HEK293 (cell line): ENCODE measurements around the gene NUDT22.

Source experiments
- CTCF ChIA-PET: fragments of 350-600 bp; formaldehyde crosslinking; extraction: SDS; loops from one replicate; lab custom pipeline; 2021; ENCODE audit warnings: antibody characterized with exemption; lab: Yijun Ruan, JAX
- POLR2A ChIA-PET: fragments of 300-600 bp; formaldehyde crosslinking; extraction: SDS; loops from one replicate; lab custom pipeline; 2020; ENCODE audit warnings: antibody characterized with exemption, inconsistent platforms; lab: Yijun Ruan, JAX
- H3K27ac ChIP-seq: fragments of 200-500 bp; sonication (Bioruptor generic); 2 replicates; pipeline ENCODE4 v1.5.1; 2014; ENCODE audit warnings: low read depth, low read length, control low read depth, inconsistent platforms; ENCODE audit errors: extremely low read depth
- H3K36me3 ChIP-seq, 2 experiments: fragments of 200-500 bp in 1 of 2; sonication (Bioruptor generic) in 1 of 2; 1 replicate in 1 of 2; 2 replicates in 1 of 2; pipeline ENCODE4 v1.5.1; 2014 to 2017; ENCODE audit warnings: inconsistent platforms in 2 of 2, low read length in 2 of 2; ENCODE audit not compliant: control insufficient read depth in 2 of 2, insufficient read depth in 1 of 2
- H3K4me1 ChIP-seq: fragments of 200-500 bp; sonication (Bioruptor generic); 2 replicates; pipeline ENCODE4 v1.5.1; 2014; ENCODE audit warnings: mild to moderate bottlenecking, low read length, inconsistent platforms; ENCODE audit not compliant: control insufficient read depth, insufficient read depth
- H3K4me3 ChIP-seq: 2 replicates; pipeline ENCODE4 v1.5.1; 2011; ENCODE audit warnings: low read depth, mild to moderate bottlenecking, control low read depth, low read length, moderate library complexity
- H3K9me3 ChIP-seq: fragments of 200-500 bp; sonication (Bioruptor generic); 2 replicates; pipeline ENCODE4 v1.5.1; 2014; ENCODE audit warnings: low read depth, low read length, inconsistent platforms; ENCODE audit not compliant: control insufficient read depth, insufficient read depth
- BCL11B ChIP-seq: fragments of 450-650 bp; formaldehyde crosslinking; IDR thresholded peaks from 2 replicates; pipeline ENCODE4 v1.5.1; 2016; ENCODE audit warnings: low read depth, missing biosample characterization, missing genetic modification characterization
- GFI1B ChIP-seq: fragments of 450-650 bp; formaldehyde crosslinking; IDR thresholded peaks from 2 replicates; pipeline ENCODE4 v1.5.1; 2016; ENCODE audit warnings: missing biosample characterization, missing genetic modification characterization
- GLIS2 ChIP-seq: fragments of 450-650 bp; formaldehyde crosslinking; IDR thresholded peaks from 2 replicates; pipeline ENCODE4 v1.5.1; 2016; ENCODE audit warnings: missing biosample characterization, missing genetic modification characterization
- KLF1 ChIP-seq: fragments of 450-650 bp; formaldehyde crosslinking; IDR thresholded peaks from 2 replicates; pipeline ENCODE4 v1.5.1; 2016; ENCODE audit warnings: missing biosample characterization, missing genetic modification characterization
- KLF8 ChIP-seq: fragments of 450-650 bp; formaldehyde crosslinking; IDR thresholded peaks from 2 replicates; pipeline ENCODE4 v1.5.1; 2016; ENCODE audit warnings: missing biosample characterization, missing genetic modification characterization
- KLF9 ChIP-seq: fragments of 450-650 bp; formaldehyde crosslinking; IDR thresholded peaks from 2 replicates; pipeline ENCODE4 v1.5.1; 2016; ENCODE audit warnings: missing biosample characterization, missing genetic modification characterization, low read depth
- PRDM1 ChIP-seq: fragments of 450-650 bp; formaldehyde crosslinking; IDR thresholded peaks from 2 replicates; pipeline ENCODE4; 2016; ENCODE audit warnings: missing biosample characterization, missing genetic modification characterization
- SCRT1 ChIP-seq: fragments of 450-650 bp; formaldehyde crosslinking; IDR thresholded peaks from 2 replicates; pipeline ENCODE4 v1.5.1; 2016; ENCODE audit warnings: missing biosample characterization, missing genetic modification characterization, borderline replicate concordance
- SP3 ChIP-seq: fragments of 450-650 bp; formaldehyde crosslinking; IDR thresholded peaks from 2 replicates; pipeline ENCODE4 v1.5.1; 2016; ENCODE audit warnings: missing biosample characterization, missing genetic modification characterization
- TCF7L2 ChIP-seq: IDR thresholded peaks from 2 replicates; pipeline ENCODE4 v1.6.1; 2011; ENCODE audit warnings: low read depth, mild to moderate bottlenecking, inconsistent platforms, low read length, moderate library complexity, borderline replicate concordance
- YY1 ChIP-seq: fragments of 450-650 bp; formaldehyde crosslinking; IDR thresholded peaks from 2 replicates; pipeline ENCODE4 v1.5.1; 2018; ENCODE audit warnings: missing biosample characterization, missing genetic modification characterization
- ZBTB1 ChIP-seq: fragments of 450-650 bp; formaldehyde crosslinking; IDR thresholded peaks from 2 replicates; pipeline ENCODE4 v1.5.1; 2016; ENCODE audit warnings: missing biosample characterization, missing genetic modification characterization
- ZBTB17 ChIP-seq: fragments of 450-650 bp; formaldehyde crosslinking; IDR thresholded peaks from 2 replicates; pipeline ENCODE4 v1.5.1; 2016; ENCODE audit warnings: missing biosample characterization, missing genetic modification characterization
- ZBTB6 ChIP-seq: fragments of 450-650 bp; formaldehyde crosslinking; IDR thresholded peaks from 2 replicates; pipeline ENCODE4 v1.5.1; 2017; ENCODE audit warnings: missing biosample characterization, missing genetic modification characterization
- ZBTB8A ChIP-seq: fragments of 450-650 bp; formaldehyde crosslinking; IDR thresholded peaks from 2 replicates; pipeline ENCODE4 v1.5.1; 2016; ENCODE audit warnings: missing biosample characterization, missing genetic modification characterization
- ZNF10 ChIP-seq: fragments of 450-650 bp; formaldehyde crosslinking; IDR thresholded peaks from 2 replicates; pipeline ENCODE4 v1.5.1; 2017; ENCODE audit warnings: missing biosample characterization, missing genetic modification characterization
- ZNF138 ChIP-seq: fragments of 450-650 bp; formaldehyde crosslinking; IDR thresholded peaks from 2 replicates; pipeline ENCODE4 v1.5.1; 2016; ENCODE audit warnings: missing biosample characterization, missing genetic modification characterization, borderline replicate concordance
- ZNF341 ChIP-seq: fragments of 450-650 bp; formaldehyde crosslinking; IDR thresholded peaks from 2 replicates; pipeline ENCODE4; 2016; ENCODE audit warnings: low read depth, missing biosample characterization, missing genetic modification characterization
- ZNF391 ChIP-seq: fragments of 450-650 bp; formaldehyde crosslinking; IDR thresholded peaks from 2 replicates; pipeline ENCODE4 v1.5.1; 2016; ENCODE audit warnings: low read depth, missing biosample characterization, missing genetic modification characterization, borderline replicate concordance
- ZNF610 ChIP-seq: fragments of 450-650 bp; formaldehyde crosslinking; IDR thresholded peaks from 2 replicates; pipeline ENCODE4 v1.5.1; 2016; ENCODE audit warnings: missing biosample characterization, missing genetic modification characterization, borderline replicate concordance
- ZNF76 ChIP-seq: fragments of 450-650 bp; formaldehyde crosslinking; IDR thresholded peaks from 2 replicates; pipeline ENCODE4; 2016; ENCODE audit warnings: low read depth, missing biosample characterization, missing genetic modification characterization, borderline replicate concordance
- ZNF785 ChIP-seq: fragments of 450-650 bp; formaldehyde crosslinking; IDR thresholded peaks from 2 replicates; pipeline ENCODE4 v1.5.1; 2016; ENCODE audit warnings: missing biosample characterization, missing genetic modification characterization
- ZSCAN30 ChIP-seq: fragments of 450-650 bp; IDR thresholded peaks from 2 replicates; pipeline ENCODE4 v1.5.1; 2018; ENCODE audit warnings: missing biosample characterization, mild to moderate bottlenecking, missing genetic modification characterization, moderate library complexity
- ZSCAN4 ChIP-seq: fragments of 450-650 bp; formaldehyde crosslinking; IDR thresholded peaks from 2 replicates; pipeline ENCODE4 v1.5.1; 2017; ENCODE audit warnings: missing biosample characterization, missing genetic modification characterization
- TF ChIP-seq, protein P1 (sequence below): fragments of 450-650 bp; IDR thresholded peaks from 2 replicates; pipeline ENCODE4 v1.5.1; 2018; ENCODE audit warnings: missing biosample characterization, missing genetic modification characterization
- TF ChIP-seq, protein P2 (sequence below): fragments of 450-650 bp; formaldehyde crosslinking; IDR thresholded peaks from 2 replicates; pipeline ENCODE4 v1.5.1; 2016; ENCODE audit warnings: missing biosample characterization, missing genetic modification characterization, borderline replicate concordance

Gene NUDT22

GRCh38 chr11:64234647-64235379, 8.7 kb downstream of the NUDT22 start:
- Histone ChIP-seq H3K27ac (peak overlapping the region; percentile 68; the same call in 1 of the 2 replicates), H3K4me1 (no peaks in the 10 kb centered on the region), H3K4me3 (peak overlapping the region; percentile 43), H3K36me3 (peaks cover 0 to 31% of the 10 kb centered on the region in 2 experiments; a peak in 1 of 3 replicates), H3K9me3 (no peaks in the 10 kb centered on the region)
- POLR2A ChIA-PET, result interaction anchor here (1.1 to 3.5 kb wide), 2 partner anchors 11 to 50 kb away, joined by 3 to 8 read pairs; partner anchors contain the start of gene STIP1
- CTCF ChIA-PET, result no interaction called here
- TF ChIP-seq ZNF341 (tag by site-specific recombination) (no peak), TCF7L2 (no peak), PRDM1 (tag by site-specific recombination) (no peak), ZBTB6 (tag by site-specific recombination) (no peak), ZSCAN30 (0 out of 2 replicates have a peak, but pooled peaks have one; percentile 49), GLIS2 (tag by site-specific recombination) (peak; percentile 68), ZBTB1 (tag by site-specific recombination) (no peak), YY1 (no peak), ZNF76 (tag by site-specific recombination) (no peak), ZNF138 (tag by site-specific recombination) (no peak), ZBTB17 (tag by site-specific recombination) (no peak), ZNF391 (tag by site-specific recombination) (no peak), KLF8 (tag by site-specific recombination) (no peak; the same call in 1 of the 2 replicates), KLF1 (tag by site-specific recombination) (peak; percentile 84), SP3 (tag by site-specific recombination) (peak; percentile 60), KLF9 (tag by site-specific recombination) (peak; percentile 45), ZBTB8A (peak; percentile 90), ZNF785 (no peak), ZNF10 (tag by site-specific recombination) (no peak), GFI1B (tag by site-specific recombination) (no peak), BCL11B (no peak), ZNF610 (no peak), SCRT1 (peak; percentile 72; the same call in 1 of the 2 replicates), ZSCAN4 (no peak)
- TF ChIP-seq, protein P1, sequence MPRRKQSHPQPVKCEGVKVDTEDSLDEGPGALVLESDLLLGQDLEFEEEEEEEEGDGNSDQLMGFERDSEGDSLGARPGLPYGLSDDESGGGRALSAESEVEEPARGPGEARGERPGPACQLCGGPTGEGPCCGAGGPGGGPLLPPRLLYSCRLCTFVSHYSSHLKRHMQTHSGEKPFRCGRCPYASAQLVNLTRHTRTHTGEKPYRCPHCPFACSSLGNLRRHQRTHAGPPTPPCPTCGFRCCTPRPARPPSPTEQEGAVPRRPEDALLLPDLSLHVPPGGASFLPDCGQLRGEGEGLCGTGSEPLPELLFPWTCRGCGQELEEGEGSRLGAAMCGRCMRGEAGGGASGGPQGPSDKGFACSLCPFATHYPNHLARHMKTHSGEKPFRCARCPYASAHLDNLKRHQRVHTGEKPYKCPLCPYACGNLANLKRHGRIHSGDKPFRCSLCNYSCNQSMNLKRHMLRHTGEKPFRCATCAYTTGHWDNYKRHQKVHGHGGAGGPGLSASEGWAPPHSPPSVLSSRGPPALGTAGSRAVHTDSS (tag by site-specific recombination), result no peak
- TF ChIP-seq, protein P2, sequence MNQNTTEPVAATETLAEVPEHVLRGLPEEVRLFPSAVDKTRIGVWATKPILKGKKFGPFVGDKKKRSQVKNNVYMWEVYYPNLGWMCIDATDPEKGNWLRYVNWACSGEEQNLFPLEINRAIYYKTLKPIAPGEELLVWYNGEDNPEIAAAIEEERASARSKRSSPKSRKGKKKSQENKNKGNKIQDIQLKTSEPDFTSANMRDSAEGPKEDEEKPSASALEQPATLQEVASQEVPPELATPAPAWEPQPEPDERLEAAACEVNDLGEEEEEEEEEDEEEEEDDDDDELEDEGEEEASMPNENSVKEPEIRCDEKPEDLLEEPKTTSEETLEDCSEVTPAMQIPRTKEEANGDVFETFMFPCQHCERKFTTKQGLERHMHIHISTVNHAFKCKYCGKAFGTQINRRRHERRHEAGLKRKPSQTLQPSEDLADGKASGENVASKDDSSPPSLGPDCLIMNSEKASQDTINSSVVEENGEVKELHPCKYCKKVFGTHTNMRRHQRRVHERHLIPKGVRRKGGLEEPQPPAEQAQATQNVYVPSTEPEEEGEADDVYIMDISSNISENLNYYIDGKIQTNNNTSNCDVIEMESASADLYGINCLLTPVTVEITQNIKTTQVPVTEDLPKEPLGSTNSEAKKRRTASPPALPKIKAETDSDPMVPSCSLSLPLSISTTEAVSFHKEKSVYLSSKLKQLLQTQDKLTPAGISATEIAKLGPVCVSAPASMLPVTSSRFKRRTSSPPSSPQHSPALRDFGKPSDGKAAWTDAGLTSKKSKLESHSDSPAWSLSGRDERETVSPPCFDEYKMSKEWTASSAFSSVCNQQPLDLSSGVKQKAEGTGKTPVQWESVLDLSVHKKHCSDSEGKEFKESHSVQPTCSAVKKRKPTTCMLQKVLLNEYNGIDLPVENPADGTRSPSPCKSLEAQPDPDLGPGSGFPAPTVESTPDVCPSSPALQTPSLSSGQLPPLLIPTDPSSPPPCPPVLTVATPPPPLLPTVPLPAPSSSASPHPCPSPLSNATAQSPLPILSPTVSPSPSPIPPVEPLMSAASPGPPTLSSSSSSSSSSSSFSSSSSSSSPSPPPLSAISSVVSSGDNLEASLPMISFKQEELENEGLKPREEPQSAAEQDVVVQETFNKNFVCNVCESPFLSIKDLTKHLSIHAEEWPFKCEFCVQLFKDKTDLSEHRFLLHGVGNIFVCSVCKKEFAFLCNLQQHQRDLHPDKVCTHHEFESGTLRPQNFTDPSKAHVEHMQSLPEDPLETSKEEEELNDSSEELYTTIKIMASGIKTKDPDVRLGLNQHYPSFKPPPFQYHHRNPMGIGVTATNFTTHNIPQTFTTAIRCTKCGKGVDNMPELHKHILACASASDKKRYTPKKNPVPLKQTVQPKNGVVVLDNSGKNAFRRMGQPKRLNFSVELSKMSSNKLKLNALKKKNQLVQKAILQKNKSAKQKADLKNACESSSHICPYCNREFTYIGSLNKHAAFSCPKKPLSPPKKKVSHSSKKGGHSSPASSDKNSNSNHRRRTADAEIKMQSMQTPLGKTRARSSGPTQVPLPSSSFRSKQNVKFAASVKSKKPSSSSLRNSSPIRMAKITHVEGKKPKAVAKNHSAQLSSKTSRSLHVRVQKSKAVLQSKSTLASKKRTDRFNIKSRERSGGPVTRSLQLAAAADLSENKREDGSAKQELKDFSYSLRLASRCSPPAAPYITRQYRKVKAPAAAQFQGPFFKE, result no peak
